ENCODE measurements around the gene ANKEF1.
A peak's percentile ranks its signal among the peaks of the same experiment; 100 is the strongest.
"Not testable (repeated sequence)": the region's sequence is repeated elsewhere in the genome, so short reads cannot be mapped to it uniquely, and the experiment has no call there.

ANKEF1 gene

GRCh38 chr20:10033905-10034650 is 709 bp upstream of the ANKEF1 start:
- in situ Hi-C loops (cut with HindIII; ENCODE audit: low pct_ligation_motif_present, low sequenced_read_pairs) = no loop called here
- Histone ChIP-seq H3K27me3 (replicated peaks) (no peaks in the 10 kb centered on the region), H3K27ac (no peak overlapping the region), H3K4me3 (ENCODE audit: low read depth, low read length) (no peak overlapping the region), H3K36me3 (replicated peaks) (no peaks in the 10 kb centered on the region)
- no peak for TF ChIP-seq CTCF (IDR thresholded peaks at IDR 0.05; ENCODE audit: low read depth, low read length, missing control alignments)
- no peak for DNase-seq

GRCh38 chr20:10036321-10036720 is 1.5 kb downstream of the ANKEF1 start:
- H3K4me3 ChIP-seq (ENCODE audit: low read depth, low read length); in situ Hi-C loops (cut with HindIII; ENCODE audit: low pct_ligation_motif_present, low sequenced_read_pairs); H3K27me3 ChIP-seq (replicated peaks); DNase-seq; H3K36me3 ChIP-seq (replicated peaks); H3K27ac ChIP-seq: not testable (repeated sequence)

GRCh38 chr20:10040070-10040975 is 5.5 kb downstream of the ANKEF1 start:
- Histone ChIP-seq H3K4me3 (ENCODE audit: low read depth, low read length) (no peak overlapping the region), H3K27me3 (replicated peaks) (no peaks in the 10 kb centered on the region), H3K27ac (no peak overlapping the region), H3K36me3 (replicated peaks) (no peaks in the 10 kb centered on the region)
- DNase-seq = peak; percentile 67
- in situ Hi-C loops (cut with HindIII; ENCODE audit: low pct_ligation_motif_present, low sequenced_read_pairs) = no loop called here
- no peak for TF ChIP-seq CTCF (IDR thresholded peaks at IDR 0.05; ENCODE audit: low read depth, low read length, missing control alignments)

- H3K36me3 ChIP-seq (replicated peaks) = no peaks in the 10 kb centered on the region
- DNase-seq = no peak
- H3K27me3 ChIP-seq (replicated peaks) = no peaks in the 10 kb centered on the region
- in situ Hi-C loops (cut with HindIII; ENCODE audit: low pct_ligation_motif_present, low sequenced_read_pairs) = no loop called here
- no peak overlapping the region for H3K27ac ChIP-seq
- no peak overlapping the region for H3K4me3 ChIP-seq (ENCODE audit: low read depth, low read length)
- no peak for TF ChIP-seq CTCF (IDR thresholded peaks at IDR 0.05; ENCODE audit: low read depth, low read length, missing control alignments)
Measured at GRCh38 chr20:10042086-10042485, 7.3 kb downstream of the ANKEF1 start.

- no peaks in the 10 kb centered on the region for H3K27me3 ChIP-seq (replicated peaks)
- H3K36me3 ChIP-seq (replicated peaks) = no peaks in the 10 kb centered on the region
- no peak for DNase-seq
- in situ Hi-C loops (cut with HindIII; ENCODE audit: low pct_ligation_motif_present, low sequenced_read_pairs) = no loop called here
- H3K27ac ChIP-seq = no peak overlapping the region
- H3K4me3 ChIP-seq (ENCODE audit: low read depth, low read length) = no peak overlapping the region
- TF ChIP-seq CTCF (IDR thresholded peaks at IDR 0.05; ENCODE audit: low read depth, low read length, missing control alignments) = peak; percentile 68
Measured at GRCh38 chr20:10047427-10047826, 12.6 kb downstream of the ANKEF1 start.

- no peak for TF ChIP-seq CTCF (IDR thresholded peaks at IDR 0.05; ENCODE audit: low read depth, low read length, missing control alignments)
- H3K36me3 ChIP-seq (replicated peaks) = no peaks in the 10 kb centered on the region
- no peaks in the 10 kb centered on the region for H3K27me3 ChIP-seq (replicated peaks)
Measured at GRCh38 chr20:10051185-10051584, 16.4 kb downstream of the ANKEF1 start.

More at GRCh38 chr20:10051185-10051584, 16.4 kb downstream of the ANKEF1 start:
- no peak overlapping the region for H3K27ac ChIP-seq
- in situ Hi-C loops (cut with HindIII; ENCODE audit: low pct_ligation_motif_present, low sequenced_read_pairs) = no loop called here
- no peak for DNase-seq
- no peak overlapping the region for H3K4me3 ChIP-seq (ENCODE audit: low read depth, low read length)
